ENCODE results near the gene MARF1.
"Not testable (repeated sequence)": the region's sequence is repeated elsewhere in the genome, so short reads cannot be mapped to it uniquely, and the experiment has no call there.

MARF1 gene

DNA sequence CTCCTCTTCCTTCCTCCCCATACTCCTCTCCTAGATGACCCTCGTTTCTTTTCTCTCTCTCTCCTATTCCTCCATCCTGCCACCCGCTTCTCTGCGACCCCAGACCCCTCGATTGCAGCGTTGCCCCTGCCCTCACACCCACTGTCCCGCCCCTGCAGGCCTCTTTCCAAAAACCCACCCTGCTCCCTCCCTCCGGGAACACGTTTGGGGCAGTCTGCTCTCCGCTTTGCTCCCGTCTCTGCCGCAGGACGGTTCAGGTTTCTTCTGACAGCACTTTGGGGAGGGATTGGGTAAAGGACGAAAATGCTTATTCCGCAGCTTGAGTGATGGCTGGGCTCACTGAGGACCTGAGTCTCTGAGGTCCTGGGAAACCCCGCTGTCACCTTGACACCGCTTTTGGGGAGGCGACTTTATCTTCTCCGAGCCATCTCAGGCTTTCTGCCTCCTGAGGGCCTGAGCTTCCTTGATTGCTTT, 7.8 kb upstream of the MARF1 start:
- no peak for DNase-seq (ENCODE audit: low spot score)

- DNase-seq (ENCODE audit: low spot score) = peak; percentile 92
These were observed 7.2 kb upstream of the MARF1 start, which contains the start of gene NDE1 for GRCh38 chr16:15650019-15650697. TSS of gene NDE1 (plus strand) at chr16:15650245. CDS start at chr16:15664779, 14,534 bp downstream.

DNA sequence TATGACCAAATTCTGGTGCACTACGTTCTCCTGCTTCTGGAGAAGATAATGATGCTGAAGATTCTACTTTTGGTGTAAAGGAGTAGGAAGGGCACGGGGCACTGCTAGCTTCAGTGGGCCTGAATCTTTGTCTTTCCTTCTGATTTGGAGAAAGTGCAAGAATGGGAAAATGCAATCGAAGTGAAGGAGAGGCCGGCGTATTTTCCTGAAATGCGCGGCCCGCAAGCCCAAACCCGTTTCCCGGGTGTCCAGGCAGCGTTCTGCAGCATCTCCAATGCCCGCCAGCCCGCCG, 6.7 kb upstream of the MARF1 start:
- no peak for DNase-seq (ENCODE audit: low spot score)

DNA sequence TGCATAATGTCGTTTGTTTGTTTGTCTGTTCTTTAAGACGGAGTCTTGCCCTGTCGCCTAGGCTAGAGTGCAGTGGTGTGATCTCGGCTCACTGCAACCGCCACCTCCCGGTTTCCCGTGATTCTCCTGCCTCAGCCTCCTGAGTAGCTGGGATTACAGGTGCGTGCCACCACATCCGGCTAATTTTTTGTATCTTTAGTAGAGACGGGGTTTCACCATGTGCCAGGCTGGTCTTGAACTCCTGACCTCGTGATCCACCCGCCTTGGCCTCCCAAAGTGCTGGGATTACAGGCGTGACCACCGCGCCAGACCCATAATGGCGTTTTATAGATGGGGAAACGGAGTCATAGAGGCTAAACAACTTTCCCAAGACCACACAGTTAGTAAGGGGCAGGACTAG, 6.4 kb upstream of the MARF1 start:
- DNase-seq (ENCODE audit: low spot score) = not testable (repeated sequence)

- DNase-seq (ENCODE audit: low spot score) = no peak
These were observed 5.3 kb upstream of the MARF1 start for GRCh38 chr16:15648135-15648730.

DNA sequence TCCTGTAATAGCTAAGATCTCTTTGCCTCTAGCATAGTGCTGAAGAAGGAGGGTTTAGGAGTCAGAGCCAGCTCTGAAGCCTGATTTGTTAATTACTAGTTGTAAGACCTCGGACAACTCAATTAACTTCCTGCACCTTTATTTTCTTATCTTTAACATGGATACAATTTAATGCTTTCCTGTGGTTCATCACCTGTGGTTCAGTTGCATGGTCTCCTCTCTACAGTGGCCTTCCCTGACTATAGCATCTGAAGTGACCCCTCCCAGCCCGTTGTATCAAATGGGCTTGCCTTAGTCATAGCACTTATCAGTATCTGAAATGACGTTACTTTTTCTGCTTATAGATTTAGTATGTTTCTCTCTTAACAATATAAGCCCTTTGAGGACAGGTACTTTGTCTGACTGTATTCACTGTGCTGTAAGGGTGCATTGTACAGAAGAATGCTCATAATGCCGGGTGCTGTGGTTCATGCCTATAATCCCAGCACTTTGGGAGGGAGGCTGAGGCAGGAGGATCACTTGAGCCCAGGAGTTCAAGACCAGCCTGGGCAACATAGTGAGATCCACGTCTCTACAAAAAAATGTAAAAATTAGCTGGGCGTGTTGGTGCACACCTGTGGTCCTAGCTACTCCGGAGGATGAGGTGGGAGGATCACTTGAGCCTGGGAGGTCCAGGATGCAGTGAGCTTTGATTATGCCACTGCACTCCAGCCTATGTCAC, 4.5 kb upstream of the MARF1 start:
- no peak for DNase-seq (ENCODE audit: low spot score)

DNA sequence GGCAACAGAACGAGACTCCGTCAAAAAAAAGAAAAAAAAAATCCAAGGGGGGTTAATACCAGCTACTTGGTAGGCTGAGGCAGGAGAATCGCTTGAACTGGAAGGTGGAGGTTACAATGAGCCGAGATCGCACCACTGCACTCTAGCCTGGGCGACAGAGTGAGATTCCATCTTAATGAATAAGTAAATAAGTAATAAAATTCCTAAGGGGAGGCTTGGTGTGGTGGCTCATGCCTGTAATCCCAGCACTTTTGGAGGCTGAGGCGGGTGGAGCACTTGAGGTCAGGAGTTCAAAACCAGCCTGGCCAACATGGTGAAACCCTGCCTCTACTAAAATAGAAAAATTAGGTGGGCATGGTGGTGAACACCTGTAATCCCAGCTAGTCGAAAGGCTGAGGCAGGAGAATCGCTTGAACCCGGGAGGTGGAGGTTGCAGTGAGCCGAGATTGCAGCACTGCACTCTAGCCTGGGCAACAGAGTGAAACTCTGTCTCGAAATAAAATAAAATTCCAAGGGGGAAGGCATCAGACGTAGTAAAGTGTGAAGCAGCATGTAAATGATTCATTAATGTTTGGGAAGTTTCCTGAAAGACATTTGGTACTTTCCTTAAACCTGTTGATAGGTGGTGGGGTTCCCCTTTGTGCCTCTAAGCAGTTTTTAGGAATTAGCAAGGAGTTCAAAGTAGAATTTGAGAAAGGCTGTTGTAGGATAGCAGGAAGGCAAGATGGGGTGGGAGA, 3.8 kb upstream of the MARF1 start:
- peak; percentile 27 for DNase-seq (ENCODE audit: low spot score)

GRCh38 chr16:15644962-15645465, 2.1 kb upstream of the MARF1 start:
- peak; percentile 89 for DNase-seq (ENCODE audit: low spot score)

GRCh38 chr16:15644267-15644961, 1.5 kb upstream of the MARF1 start:
- DNase-seq (ENCODE audit: low spot score) = peak; percentile 91

DNA sequence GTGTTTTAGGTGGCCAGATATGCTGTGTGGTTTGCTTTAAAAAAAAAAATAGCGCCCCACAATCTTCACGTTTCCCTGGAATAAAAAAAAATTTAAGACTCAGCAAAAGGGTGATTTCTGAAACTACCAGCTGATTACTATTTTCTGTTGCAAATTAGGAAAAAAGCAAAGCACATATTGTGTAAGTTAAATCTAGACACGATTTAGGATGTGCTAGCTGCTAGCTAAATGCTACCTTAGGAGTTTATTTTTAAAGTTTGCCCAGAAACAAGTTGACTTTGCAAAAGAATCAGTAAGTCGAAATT, 944 bp upstream of the MARF1 start:
- no peak for DNase-seq (ENCODE audit: low spot score)

DNA sequence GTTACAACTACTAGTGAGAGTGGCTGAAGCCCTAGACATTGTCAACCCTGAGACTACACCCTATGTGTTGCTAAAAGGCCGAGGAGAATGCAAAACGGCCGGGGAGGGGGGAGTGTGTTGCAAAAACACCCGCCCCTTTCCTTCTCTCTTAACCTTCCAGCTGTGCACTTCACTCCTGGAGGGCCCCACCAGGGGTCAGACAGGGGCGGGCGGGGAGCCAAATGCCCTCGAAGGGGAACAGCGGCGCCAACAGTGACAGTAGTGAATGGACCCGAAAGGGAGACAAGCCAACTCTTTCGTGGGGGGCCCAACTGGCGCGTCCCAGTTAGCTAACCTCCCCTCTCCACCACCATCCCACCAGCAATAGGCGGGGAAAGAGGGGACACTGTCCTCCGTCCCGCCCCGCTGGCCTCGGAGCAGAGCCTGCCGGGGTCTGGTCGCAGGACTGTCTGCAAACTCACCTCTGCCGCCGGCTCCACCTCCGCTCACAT, 352 bp downstream of the MARF1 start:
- peak; percentile 84 for DNase-seq (ENCODE audit: low spot score)

DNA sequence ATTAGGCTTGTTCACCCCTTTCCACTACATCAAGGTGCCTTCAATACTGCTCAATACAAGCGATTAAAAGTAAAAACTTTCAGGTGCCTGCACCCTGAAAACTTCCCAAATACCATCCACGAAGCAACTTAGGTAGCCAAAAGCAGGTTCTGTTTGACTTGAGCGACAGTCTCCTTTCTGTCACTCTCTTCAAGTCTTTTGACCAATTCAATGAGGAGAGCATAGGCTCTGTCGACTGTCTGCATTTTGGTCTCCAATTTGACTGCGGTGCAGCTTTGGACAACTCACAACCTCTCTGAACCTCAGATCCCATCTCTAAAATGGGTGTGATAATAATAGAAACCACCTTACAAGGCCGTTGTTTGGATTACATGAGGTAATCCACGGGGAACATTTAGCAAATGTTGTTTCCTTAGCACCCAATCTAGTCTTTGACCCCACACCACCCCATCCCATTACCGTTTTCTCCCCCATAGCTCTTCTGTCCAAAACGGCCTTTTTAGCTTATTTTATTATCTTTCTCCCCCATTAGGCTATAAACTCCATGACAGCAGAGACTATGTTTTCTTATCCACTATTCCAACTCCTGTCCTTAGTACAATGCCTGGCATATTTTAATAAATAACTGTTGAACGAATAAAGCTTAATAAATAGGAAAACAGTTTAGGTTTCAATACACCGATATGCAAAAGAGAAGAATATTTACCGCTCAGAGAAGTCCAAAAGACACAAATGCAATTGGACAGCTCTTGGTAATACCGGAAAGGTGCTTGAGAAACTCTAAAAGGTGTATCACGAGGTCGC, 999 bp downstream of the MARF1 start:
- DNase-seq (ENCODE audit: low spot score) = no peak

DNA sequence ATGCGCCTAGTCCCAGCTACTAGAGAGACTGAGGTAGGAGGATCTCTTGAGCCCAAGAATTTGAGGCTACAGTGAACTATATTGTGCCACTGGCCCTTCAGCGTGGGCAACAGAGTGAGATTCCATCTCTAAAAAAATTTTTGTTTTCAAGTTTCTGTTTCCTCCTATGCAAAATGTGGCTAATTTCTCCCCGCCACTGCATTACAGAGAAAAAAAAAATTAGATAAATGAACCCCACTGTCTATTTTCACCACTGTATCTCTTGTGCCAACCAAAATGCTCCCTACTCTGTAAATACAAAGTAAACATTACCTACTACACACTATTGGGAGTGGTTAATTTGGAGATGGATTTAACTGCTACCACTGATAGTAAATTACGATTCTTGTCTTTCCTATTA, 2.0 kb downstream of the MARF1 start:
- DNase-seq (ENCODE audit: low spot score) = no peak

DNA sequence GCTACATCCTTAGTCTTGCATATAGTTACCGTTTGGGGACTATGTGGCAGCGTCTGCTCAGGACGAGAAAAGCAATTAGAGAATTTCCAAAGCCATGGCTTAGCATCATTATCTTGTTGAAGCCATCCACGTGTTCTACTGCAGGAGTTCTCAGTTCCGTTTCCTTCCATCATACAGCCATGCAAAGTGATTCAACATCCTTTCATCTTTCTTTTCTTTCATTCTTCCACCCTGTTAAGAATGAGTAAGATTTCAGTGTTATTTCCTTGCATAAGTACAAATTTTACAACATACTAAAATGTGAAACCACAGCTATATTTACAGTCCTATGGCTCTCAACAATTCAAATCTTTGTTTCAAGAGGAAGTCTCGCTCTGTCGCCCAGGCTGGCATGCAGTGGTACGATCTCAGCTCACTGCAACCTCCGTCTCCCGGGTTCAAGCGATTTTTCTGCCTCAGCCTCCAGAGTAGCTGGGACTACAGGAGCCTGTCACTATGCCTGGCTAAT, 3.8 kb downstream of the MARF1 start:
- no peak for DNase-seq (ENCODE audit: low spot score)

- DNase-seq (ENCODE audit: low spot score) = no peak
These were observed 6.5 kb downstream of the MARF1 start for GRCh38 chr16:15636392-15636873.

DNA sequence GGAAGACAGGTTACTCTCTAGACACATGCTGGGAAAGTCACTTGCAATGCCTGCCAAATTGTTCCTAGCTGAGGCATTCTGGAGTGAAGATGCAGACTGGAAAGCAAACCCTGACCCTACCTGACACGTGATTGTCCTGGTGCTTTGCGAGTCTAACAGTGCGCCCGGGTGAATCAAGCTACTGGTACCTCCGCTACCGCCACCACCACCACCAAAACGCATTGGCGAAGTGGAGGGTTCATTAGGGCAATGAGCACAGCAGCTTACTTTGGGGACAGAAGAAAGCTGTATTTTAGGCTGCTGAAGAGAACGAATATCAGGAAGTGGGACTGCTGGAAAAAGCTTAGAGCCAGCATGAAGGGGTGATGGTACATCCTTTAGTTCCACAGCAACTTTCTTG, 7.0 kb downstream of the MARF1 start:
- DNase-seq (ENCODE audit: low spot score) = no peak

- DNase-seq (ENCODE audit: low spot score) = no peak
These were observed 11.1 kb downstream of the MARF1 start for GRCh38 chr16:15631730-15632409.

- no peak for DNase-seq (ENCODE audit: low spot score)
These were observed 21.1 kb downstream of the MARF1 start for GRCh38 chr16:15621889-15622288.

- no peak for DNase-seq (ENCODE audit: low spot score)
These were observed 21.5 kb downstream of the MARF1 start for GRCh38 chr16:15621456-15621855.

DNA sequence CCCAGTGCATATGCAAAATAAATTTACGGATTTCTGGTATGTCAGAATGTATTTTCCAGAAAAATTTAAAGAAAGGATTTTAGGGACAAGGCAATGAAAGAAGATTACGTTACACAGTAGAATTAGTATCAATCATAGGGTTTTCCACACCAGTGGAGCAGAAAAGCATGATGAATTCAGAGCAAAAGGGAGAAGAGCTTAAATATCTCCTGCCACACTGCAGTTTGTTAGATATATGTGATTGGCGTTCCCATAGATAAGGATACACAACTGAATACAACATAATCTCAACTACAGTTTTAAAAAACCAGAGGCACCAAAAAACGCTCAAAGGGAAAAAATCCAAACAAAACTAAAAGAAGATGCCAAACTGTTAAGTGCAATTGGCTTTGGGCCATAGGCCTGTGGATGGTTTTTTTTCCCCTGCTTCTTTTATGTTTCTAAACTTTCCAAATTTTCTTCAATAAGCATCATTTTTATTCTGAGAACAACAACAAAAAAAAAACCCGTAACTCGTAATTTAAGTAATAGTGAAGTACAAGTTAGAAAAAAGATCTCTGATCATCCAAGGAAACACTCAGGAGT, 22.3 kb downstream of the MARF1 start:
- DNase-seq (ENCODE audit: low spot score) = no peak
